ENCODE results near the gene NMNAT2. TPM values are rescaled to one million over a fixed set of nuclear protein-coding genes. Genes with fewer than 3 reads are reported as not detected.

NMNAT2 gene
- total RNA-seq, 1 experiment from 2014 or later = 11.4 TPM

DNA sequence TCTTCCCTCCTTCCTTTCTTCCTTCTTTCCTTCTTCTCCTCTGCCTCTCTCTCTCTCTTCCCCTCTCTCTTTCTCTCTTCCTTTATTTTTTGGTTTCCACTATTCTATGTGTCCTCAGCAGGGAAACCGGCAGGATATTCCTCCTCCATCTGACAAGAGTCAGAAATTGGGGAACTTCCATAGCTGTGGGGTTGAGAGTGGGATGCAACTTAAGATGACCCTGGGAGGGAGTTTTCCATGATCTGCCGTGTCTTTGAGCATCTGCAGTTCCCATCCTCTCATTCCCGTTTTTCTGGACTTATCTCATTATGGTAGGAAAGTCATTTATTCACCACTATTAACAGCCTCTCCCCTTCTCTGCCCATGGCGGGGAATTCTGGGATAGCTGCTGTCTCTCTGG, 98.6 kb downstream of the NMNAT2 start:
- Histone ChIP-seq H3K14ac (ENCODE audit: insufficient read depth, low read length) (0 out of 2 replicates have a peak overlapping the region, but pooled peaks have one; percentile 77), H4K91ac (ENCODE audit: insufficient read length, low read depth, low read length) (no peak overlapping the region), H3K4me1 (ENCODE audit: insufficient read depth, low read length) (peaks cover 14% of the 10 kb centered on the region), H3K4ac (ENCODE audit: low read depth, low read length) (no peak overlapping the region), H2BK15ac (ENCODE audit: low read depth, low read length) (no peak overlapping the region), H4K8ac (replicated peaks; ENCODE audit: insufficient read length, low read depth, low read length) (no peak overlapping the region), H2AFZ (ENCODE audit: low read length) (no peak overlapping the region), H3K56ac (ENCODE audit: insufficient read length, low read depth, low read length) (no peak overlapping the region), H2BK5ac (ENCODE audit: insufficient read length, low read length) (no peak overlapping the region), H4K5ac (ENCODE audit: insufficient read length, low read depth, low read length) (no peak overlapping the region), H2BK12ac (ENCODE audit: insufficient read length, low read depth, low read length) (no peak overlapping the region), H3K4me2 (ENCODE audit: insufficient read depth, insufficient read length, low read length) (no peak overlapping the region), H3K79me1 (ENCODE audit: insufficient read depth, low read depth, low read length, poor library complexity, severe bottlenecking) (no peaks in the 10 kb centered on the region), H3K9ac (ENCODE audit: extremely low read depth, insufficient read length, low read length) (no peak overlapping the region), H3K18ac (ENCODE audit: insufficient read length, low read depth, low read length) (peak overlapping the region; percentile 50), H3T11ph (ENCODE audit: low read length) (no peak overlapping the region), H3K79me2 (ENCODE audit: insufficient read depth, low read length) (no peaks in the 10 kb centered on the region), H3K23ac (ENCODE audit: insufficient read length, low read depth, low read length) (no peak overlapping the region), H4K20me1 (ENCODE audit: control insufficient read depth, insufficient read depth, insufficient read length) (no peaks in the 10 kb centered on the region), H2BK120ac (ENCODE audit: low read depth, low read length, poor library complexity, severe bottlenecking) (no peak overlapping the region), H3K27me3 (ENCODE audit: insufficient read depth, low read length) (no peaks in the 10 kb centered on the region), H2BK20ac (ENCODE audit: low read depth, low read length, poor library complexity, severe bottlenecking) (no peak overlapping the region), H2AK5ac (ENCODE audit: insufficient read length, low read length) (peak overlapping the region; percentile 89), H3K9me3 (ENCODE audit: control insufficient read depth, low read depth, low read length) (no peaks in the 10 kb centered on the region), H3K27ac (ENCODE audit: insufficient read length, low read depth, low read length) (no peak overlapping the region), H3K23me2 (ENCODE audit: insufficient read length, low read depth, low read length, poor library complexity, severe bottlenecking) (no peaks in the 10 kb centered on the region)
- Mint-ChIP-seq H3K4me1 (peaks cover 44 to 53% of the 10 kb centered on the region in 2 experiments), H3K36me3 (ENCODE audit: insufficient read depth in 1 of 3, low read depth in 3 of 3) (peaks cover 0 to 10% (median 2%) of the 10 kb centered on the region in 3 experiments; a peak in 4 of 7 replicates), H3K9me3 (peaks cover 4 to 9% of the 10 kb centered on the region in 2 experiments; a peak in 4 of 5 replicates), H3K27me3 (ENCODE audit: low read depth) (no peaks in the 10 kb centered on the region), H3K4me3 (no peak overlapping the region), H3K27ac (peak overlapping the region; percentile 44 to 96 (median 65); a peak in 6 of 7 replicates)
- DNase-seq = no peak
- TF ChIP-seq, protein P1, sequence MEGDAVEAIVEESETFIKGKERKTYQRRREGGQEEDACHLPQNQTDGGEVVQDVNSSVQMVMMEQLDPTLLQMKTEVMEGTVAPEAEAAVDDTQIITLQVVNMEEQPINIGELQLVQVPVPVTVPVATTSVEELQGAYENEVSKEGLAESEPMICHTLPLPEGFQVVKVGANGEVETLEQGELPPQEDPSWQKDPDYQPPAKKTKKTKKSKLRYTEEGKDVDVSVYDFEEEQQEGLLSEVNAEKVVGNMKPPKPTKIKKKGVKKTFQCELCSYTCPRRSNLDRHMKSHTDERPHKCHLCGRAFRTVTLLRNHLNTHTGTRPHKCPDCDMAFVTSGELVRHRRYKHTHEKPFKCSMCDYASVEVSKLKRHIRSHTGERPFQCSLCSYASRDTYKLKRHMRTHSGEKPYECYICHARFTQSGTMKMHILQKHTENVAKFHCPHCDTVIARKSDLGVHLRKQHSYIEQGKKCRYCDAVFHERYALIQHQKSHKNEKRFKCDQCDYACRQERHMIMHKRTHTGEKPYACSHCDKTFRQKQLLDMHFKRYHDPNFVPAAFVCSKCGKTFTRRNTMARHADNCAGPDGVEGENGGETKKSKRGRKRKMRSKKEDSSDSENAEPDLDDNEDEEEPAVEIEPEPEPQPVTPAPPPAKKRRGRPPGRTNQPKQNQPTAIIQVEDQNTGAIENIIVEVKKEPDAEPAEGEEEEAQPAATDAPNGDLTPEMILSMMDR (conservative IDR thresholded peaks at IDR 0.05) = no peak
- WGBS (ENCODE audit: extremely low coverage, insufficient read length, low lambda C conversion rate) = no CpG with 5 or more reads among the region's 4 CpGs
